Uterus (tissue), 2 donors: ENCODE data around the gene ATP1A2.
A peak's percentile ranks its signal among the peaks of the same experiment; 100 is the strongest.

Experiments
- CTCF ChIP-seq, 4 experiments: fragments of 200-600 bp in 2 of 4; fragments of 450-650 bp in 2 of 4; sonication (generic) in 2 of 4; IDR thresholded peaks; one replicate each; pipeline ENCODE4 v1.5.1; 2016 to 2019; ENCODE audit warnings: antibody characterized with exemption in 4 of 4, mild to moderate bottlenecking in 2 of 4, moderate library complexity in 1 of 4
- POLR2A ChIP-seq, 2 donors: fragments of 450-650 bp; IDR thresholded peaks; one replicate each; pipeline ENCODE4 v1.6.1; 2016; ENCODE audit warnings: antibody characterized with exemption in 2 of 2, mild to moderate bottlenecking in 1 of 2, moderate library complexity in 1 of 2

GRCh38 chr1:160101037-160101716 is 14.4 kb upstream of the ATP1A2 start:
- peak; percentile 82 to 89 (median 88) for TF ChIP-seq CTCF (IDR thresholded peaks at IDR 0.05)
- peak in 1 of 2 donors; percentile 11 for TF ChIP-seq POLR2A (IDR thresholded peaks at IDR 0.05)
